A673 (cell line): ENCODE measurements around the gene WDR36. TPM values are rescaled to one million over a fixed set of nuclear protein-coding genes. Genes with fewer than 3 reads are reported as not detected.

Experiments used
- BruUV-seq: library from RNA; stranded (reverse); fragments of 400-500 nt; replicated peaks from 2 replicates; lab custom pipeline; 2021; lab: Mats Ljungman, UMichigan
- CTCF ChIA-PET: fragments of 300-600 bp; sonication (Branson Sonifier 250); formaldehyde crosslinking; loops from one replicate; lab custom pipeline; 2022; ENCODE audit warnings: antibody characterized with exemption; lab: Charles Lee
- POLR2A ChIA-PET: fragments of 300-600 bp; sonication (Branson Sonifier 250); formaldehyde crosslinking; loops from one replicate; lab custom pipeline; 2022; ENCODE audit warnings: antibody characterized with exemption; ENCODE audit not compliant: low non-redundant PET; lab: Charles Lee
- DNase-seq: peaks from one replicate; pipeline ENCODE4 v3.0.0-alpha.2; 2015; ENCODE audit warnings: low spot score
- H3K27ac ChIP-seq: fragments of 200-600 bp; sonication (generic); 2 replicates; pipeline ENCODE4 v1.5.1; 2016; ENCODE audit warnings: mixed run types, low read depth, mild to moderate bottlenecking, mixed read lengths, antibody characterized with exemption, low read length; ENCODE audit not compliant: poor library complexity, severe bottlenecking
- H3K27me3 ChIP-seq: fragments of 200-600 bp; sonication (generic); replicated peaks from 2 replicates; pipeline ENCODE4 v1.6.1; 2017; ENCODE audit warnings: mixed run types, low read depth, mild to moderate bottlenecking, mixed read lengths, antibody characterized with exemption, low read length; ENCODE audit not compliant: insufficient read depth, poor library complexity
- H3K36me3 ChIP-seq: fragments of 200-600 bp; sonication (generic); 2 replicates; pipeline ENCODE4 v1.6.1; 2016; ENCODE audit warnings: mixed run types, mild to moderate bottlenecking, mixed read lengths, antibody characterized with exemption, low read length; ENCODE audit not compliant: insufficient read depth, poor library complexity, severe bottlenecking
- H3K4me1 ChIP-seq: fragments of 200-600 bp; sonication (generic); 2 replicates; pipeline ENCODE4 v1.6.1; 2017; ENCODE audit warnings: mixed run types, mild to moderate bottlenecking, mixed read lengths, antibody characterized with exemption, low read length; ENCODE audit not compliant: insufficient read depth, poor library complexity, severe bottlenecking
- H3K4me3 ChIP-seq: fragments of 200-600 bp; sonication (generic); 2 replicates; pipeline ENCODE4 v1.5.1; 2016; ENCODE audit warnings: low read depth, mixed run types, mild to moderate bottlenecking, mixed read lengths, low read length; ENCODE audit not compliant: poor library complexity, severe bottlenecking
- H3K9me3 ChIP-seq: fragments of 200-600 bp; sonication (generic); 2 replicates; pipeline ENCODE4 v1.6.1; 2016; ENCODE audit warnings: mixed run types, low read depth, mild to moderate bottlenecking, mixed read lengths, antibody characterized with exemption, low read length; ENCODE audit not compliant: poor library complexity, severe bottlenecking
- EZH2 ChIP-seq: fragments of 200-600 bp; sonication (generic); IDR thresholded peaks from 2 replicates; pipeline ENCODE4 v1.6.1; 2017; ENCODE audit warnings: borderline replicate concordance, low read depth, mild to moderate bottlenecking, mixed read lengths, antibody characterized with exemption, low read length; ENCODE audit not compliant: poor library complexity, severe bottlenecking
- intact Hi-C: fragments of 100-400 bp; cut with micrococcal nuclease; formaldehyde crosslinking; loops from one replicate; pipeline ENCODE4 v1.10.0; 2022; ENCODE audit not compliant: unreplicated experiment
- total RNA-seq: library from RNA; stranded (reverse); gene quantifications from 2 replicates; pipeline ENCODE4 v1.2.3, GENCODE V29; 2021
- TF ChIP-seq, protein P1 (sequence below): fragments of 300-800, 200-600 bp; sonication (generic); conservative IDR thresholded peaks from 2 replicates; pipeline ENCODE4 v1.5.1; 2017; ENCODE audit warnings: low read depth, mild to moderate bottlenecking, antibody characterized with exemption, low read length, moderate library complexity, mixed read lengths

WDR36 gene
- total RNA-seq, 1 experiment from 2014 or later: 33.0 TPM

- CTCF ChIA-PET: no interaction called here
- POLR2A ChIA-PET: no interaction called here
These were observed 61.3 kb downstream of the WDR36 start for GRCh38 chr5:111153483-111153882.

GRCh38 chr5:111153945-111154344 is 61.8 kb downstream of the WDR36 start:
- BruUV-seq: no TSS peak
- intact Hi-C loops: loop anchor here (10.0 kb wide), 1 partner anchor 391 kb away; no protein-coding TSS in a partner anchor
- no peaks in the 10 kb centered on the region for H3K4me1 ChIP-seq
- DNase-seq: no peak
- H3K4me3 ChIP-seq: no peak overlapping the region
- peaks cover 5% of the 10 kb centered on the region for H3K27me3 ChIP-seq
- ChIA-PET POLR2A (no interaction called here), CTCF (no interaction called here)
- H3K36me3 ChIP-seq: no peaks in the 10 kb centered on the region
- H3K9me3 ChIP-seq: no peaks in the 10 kb centered on the region
- TF ChIP-seq, protein P1, sequence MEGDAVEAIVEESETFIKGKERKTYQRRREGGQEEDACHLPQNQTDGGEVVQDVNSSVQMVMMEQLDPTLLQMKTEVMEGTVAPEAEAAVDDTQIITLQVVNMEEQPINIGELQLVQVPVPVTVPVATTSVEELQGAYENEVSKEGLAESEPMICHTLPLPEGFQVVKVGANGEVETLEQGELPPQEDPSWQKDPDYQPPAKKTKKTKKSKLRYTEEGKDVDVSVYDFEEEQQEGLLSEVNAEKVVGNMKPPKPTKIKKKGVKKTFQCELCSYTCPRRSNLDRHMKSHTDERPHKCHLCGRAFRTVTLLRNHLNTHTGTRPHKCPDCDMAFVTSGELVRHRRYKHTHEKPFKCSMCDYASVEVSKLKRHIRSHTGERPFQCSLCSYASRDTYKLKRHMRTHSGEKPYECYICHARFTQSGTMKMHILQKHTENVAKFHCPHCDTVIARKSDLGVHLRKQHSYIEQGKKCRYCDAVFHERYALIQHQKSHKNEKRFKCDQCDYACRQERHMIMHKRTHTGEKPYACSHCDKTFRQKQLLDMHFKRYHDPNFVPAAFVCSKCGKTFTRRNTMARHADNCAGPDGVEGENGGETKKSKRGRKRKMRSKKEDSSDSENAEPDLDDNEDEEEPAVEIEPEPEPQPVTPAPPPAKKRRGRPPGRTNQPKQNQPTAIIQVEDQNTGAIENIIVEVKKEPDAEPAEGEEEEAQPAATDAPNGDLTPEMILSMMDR: no peak
- TF ChIP-seq EZH2: no peak
- H3K27ac ChIP-seq: no peak overlapping the region

More at GRCh38 chr5:111153483-111153882, 61.3 kb downstream of the WDR36 start:
- no peaks in the 10 kb centered on the region for H3K4me1 ChIP-seq
- DNase-seq: no peak
- BruUV-seq: no TSS peak
- no peaks in the 10 kb centered on the region for H3K36me3 ChIP-seq
- TF ChIP-seq, protein P1: no peak
- no peak for TF ChIP-seq EZH2
- intact Hi-C loops: loop anchor here (10.0 kb wide), 1 partner anchor 391 kb away; no protein-coding TSS in a partner anchor
- no peak overlapping the region for H3K4me3 ChIP-seq
- peaks cover 5% of the 10 kb centered on the region for H3K27me3 ChIP-seq
- H3K27ac ChIP-seq: no peak overlapping the region
- no peaks in the 10 kb centered on the region for H3K9me3 ChIP-seq

DNA sequence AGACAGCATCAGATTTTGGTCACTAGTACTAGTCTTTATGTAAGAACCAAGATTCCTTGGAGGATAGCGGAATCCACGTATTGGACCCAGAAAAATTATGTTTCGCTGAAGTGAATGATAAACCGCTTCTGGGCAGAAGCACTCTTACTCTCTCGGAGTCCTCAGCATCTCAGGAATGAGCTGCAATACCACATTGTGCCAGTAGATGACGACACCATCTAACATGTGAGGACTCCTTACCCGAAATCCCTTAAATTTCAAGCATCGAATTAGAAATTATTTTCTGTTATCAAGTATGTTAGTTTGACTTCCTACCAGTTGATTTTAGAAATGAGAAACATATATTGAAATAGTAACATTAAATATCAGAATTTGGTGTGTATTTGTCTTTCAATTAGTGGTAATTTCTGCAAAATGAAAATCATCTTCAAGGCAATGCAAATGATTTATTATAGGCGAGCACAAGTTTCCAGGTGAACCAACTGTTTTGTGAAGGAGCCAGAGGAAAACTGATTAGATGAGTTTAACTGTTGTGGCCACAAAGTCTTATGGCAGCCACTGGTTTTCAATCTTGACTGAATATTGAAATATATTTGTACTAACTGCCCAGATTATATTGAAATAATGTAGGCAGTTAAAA is 66.1 kb downstream of the WDR36 start:
- Histone ChIP-seq H3K36me3 (no peaks in the 10 kb centered on the region), H3K4me3 (no peak overlapping the region), H3K27me3 (no peaks in the 10 kb centered on the region), H3K4me1 (no peaks in the 10 kb centered on the region), H3K9me3 (no peaks in the 10 kb centered on the region), H3K27ac (no peak overlapping the region)
- TF ChIP-seq EZH2: no peak
- TF ChIP-seq, protein P1: peak; percentile 96
- ChIA-PET POLR2A (no interaction called here), CTCF (interaction anchor here (0.5 to 0.6 kb wide), 4 partner anchors 19 to 303 kb away, joined by 3 to 4 read pairs (median 4); no protein-coding TSS in a partner anchor)
- BruUV-seq: no TSS peak
- intact Hi-C loops: loop anchor here (1.0 to 10.0 kb wide), 3 partner anchors 121 to 989 kb away; no protein-coding TSS in a partner anchor
- peak; percentile 81 for DNase-seq
